ENCODE data around the gene HOXA4.

HOXA4 gene

DNA sequence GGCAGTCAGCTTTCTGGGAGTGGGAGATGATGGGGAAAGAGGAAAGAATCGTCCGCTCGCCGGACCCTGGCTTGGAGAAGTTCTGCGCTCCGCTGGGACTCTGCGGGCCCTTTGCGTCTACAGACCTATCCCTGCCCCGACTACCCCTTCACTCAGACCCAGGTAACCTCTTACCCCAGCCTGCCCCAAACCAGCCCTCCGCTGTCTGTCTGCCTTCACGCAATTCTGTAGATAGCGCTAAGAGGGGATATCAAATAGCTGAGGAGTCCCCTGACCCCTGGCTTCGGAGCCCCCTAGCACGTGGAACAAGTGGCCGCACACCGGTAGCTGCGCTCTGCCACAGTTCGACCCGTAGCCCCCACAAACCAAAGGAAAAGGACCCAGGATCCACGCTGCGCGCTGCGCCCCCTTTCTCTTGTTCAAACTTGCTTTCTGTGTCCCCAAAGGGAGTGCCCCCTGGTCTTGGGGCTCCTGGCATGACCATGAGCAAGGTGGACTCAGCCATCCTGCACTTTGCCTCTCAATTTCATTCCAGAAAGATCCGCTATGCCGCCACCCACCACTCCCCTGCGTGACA is 7.0 kb downstream of the HOXA4 start:
- H3K4me3 ChIP-seq (ENCODE audit: low read depth, low read length): no peak overlapping the region

DNA sequence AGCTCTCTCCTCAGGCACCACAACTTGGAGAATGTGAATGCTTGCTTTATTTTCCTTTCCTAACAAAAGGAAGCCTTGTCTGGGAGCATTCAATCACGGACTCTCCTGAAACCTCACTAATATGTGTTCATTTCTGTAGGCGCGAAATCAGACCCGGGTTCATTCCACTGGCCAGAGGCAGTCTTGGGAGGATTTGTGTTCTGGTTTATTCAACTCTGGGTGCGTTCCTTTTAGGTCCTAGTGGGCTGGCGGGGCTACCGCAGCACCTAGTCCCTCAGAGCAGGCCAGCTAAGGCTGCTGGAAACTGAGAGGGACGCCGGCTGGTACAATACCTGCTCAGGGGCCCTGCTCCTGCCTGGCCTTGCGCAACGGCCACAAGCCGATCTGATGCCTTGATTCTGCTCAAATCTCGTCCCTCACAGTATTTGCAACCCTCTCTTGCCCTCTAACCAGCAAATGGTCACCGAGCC is 7.5 kb downstream of the HOXA4 start:
- no peak for DNase-seq (ENCODE audit: low read depth)
- H3K4me3 ChIP-seq (ENCODE audit: low read depth, low read length): no peak overlapping the region

More for the DNA sequence above, 7.0 kb downstream of the HOXA4 start:
- DNase-seq (ENCODE audit: low read depth): no peak

DNA sequence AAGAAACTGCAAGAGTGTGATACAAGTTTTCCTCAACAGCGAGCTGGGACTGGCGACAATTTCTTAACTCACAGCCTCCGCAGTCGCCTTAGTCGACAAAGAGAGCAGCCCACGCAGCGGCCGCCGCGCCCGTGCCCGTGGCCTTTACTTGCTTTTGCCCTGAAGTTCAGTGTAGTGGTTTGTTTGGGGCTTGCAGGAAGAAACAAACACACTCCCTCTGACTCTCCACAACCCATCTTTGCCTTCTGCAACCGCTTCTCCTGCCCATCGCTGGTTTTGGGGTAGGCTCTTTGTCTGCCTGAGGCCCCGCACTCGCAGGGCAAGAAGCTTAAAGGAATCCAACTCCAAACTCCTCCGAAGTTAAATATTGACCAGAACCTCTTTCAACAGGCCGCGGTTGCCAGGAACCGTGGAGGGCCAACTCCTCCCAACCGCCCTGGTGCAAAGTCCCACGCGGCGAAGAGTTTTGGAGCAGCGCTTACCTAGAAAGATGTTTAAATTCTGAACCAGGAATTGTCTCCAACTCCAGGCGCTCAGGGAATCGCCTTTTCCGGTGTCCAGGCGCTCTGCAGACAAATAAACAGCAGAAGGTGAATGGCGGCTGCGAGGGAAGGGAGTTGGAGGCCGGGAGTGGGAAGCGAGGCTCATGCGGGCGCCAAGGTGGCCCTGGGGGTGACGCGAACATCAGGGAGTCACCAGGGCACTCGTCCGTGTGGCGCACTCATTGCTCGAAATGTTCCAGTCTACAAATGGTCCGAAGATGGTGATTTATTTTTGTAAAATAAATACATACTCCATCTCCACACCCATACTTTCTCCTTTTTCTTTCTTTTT is 8.3 kb downstream of the HOXA4 start:
- H3K4me3 ChIP-seq (ENCODE audit: low read depth, low read length): no peak overlapping the region
- no peak for DNase-seq (ENCODE audit: low read depth)

DNA sequence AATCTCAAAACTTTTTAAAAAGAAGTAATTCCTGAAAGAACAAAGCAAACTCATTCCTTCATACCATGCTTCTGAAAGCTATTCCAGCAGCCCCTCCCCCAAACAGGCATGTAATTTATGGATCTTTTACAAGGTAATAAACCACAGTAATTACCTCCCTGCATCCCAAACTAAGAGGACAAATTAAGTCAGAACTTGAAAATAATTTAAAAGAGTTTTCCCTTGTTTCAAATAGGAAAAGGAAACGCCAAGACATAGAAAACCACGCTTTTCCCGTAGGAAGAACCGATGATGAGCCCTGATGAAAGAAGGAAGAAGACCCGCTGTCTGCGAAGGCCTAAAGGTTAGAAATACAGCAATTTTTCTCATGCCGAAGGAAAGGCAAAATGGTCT is 8.9 kb downstream of the HOXA4 start:
- H3K4me3 ChIP-seq (ENCODE audit: low read depth, low read length): no peak overlapping the region
- no peak for DNase-seq (ENCODE audit: low read depth)

DNA sequence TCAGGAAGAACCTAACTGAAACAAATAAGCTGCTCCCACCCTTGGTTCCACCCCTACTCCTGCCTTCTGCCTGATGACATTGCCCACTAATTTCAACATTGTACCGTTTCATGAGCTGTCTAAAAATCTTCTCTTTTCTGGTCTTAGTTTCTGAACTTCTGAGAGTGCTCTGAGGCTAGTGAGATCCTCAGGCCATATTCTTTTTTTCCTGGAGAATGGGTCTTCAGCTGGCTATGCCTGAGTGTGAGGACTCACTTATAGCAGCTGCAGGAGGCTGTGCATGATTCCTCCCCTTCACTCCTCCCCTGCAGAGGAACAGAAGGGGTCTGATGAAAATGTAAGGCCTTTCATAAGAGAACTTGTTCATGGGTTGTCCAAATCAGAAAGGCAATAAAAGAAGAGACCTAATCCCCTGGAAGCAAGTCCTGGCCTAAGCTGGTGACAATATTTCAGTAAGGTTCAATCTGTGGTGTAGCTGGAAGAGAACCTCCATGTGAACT is 11.1 kb downstream of the HOXA4 start:
- no peak overlapping the region for H3K4me3 ChIP-seq (ENCODE audit: low read depth, low read length)
- DNase-seq (ENCODE audit: low read depth): no peak

DNA sequence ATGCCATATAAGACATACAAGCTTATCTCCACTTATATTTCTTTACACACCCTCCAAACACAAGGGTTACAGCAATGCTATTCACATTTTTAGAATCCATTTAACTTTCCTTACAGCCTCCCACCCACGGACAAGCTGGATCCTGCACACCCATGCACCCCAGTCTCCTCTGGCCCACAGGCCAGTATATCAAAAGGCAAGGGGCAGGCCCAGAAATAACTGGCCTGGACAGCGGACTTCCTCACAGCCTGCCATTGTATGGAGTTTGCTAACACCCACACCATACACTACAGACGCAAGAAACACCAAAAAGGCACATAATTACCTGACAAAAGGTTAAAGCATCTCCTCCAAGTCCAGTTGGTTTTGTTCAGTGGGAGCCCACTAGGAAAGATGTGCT is 12.0 kb downstream of the HOXA4 start:
- no peak overlapping the region for H3K4me3 ChIP-seq (ENCODE audit: low read depth, low read length)
- no peak for DNase-seq (ENCODE audit: low read depth)

DNA sequence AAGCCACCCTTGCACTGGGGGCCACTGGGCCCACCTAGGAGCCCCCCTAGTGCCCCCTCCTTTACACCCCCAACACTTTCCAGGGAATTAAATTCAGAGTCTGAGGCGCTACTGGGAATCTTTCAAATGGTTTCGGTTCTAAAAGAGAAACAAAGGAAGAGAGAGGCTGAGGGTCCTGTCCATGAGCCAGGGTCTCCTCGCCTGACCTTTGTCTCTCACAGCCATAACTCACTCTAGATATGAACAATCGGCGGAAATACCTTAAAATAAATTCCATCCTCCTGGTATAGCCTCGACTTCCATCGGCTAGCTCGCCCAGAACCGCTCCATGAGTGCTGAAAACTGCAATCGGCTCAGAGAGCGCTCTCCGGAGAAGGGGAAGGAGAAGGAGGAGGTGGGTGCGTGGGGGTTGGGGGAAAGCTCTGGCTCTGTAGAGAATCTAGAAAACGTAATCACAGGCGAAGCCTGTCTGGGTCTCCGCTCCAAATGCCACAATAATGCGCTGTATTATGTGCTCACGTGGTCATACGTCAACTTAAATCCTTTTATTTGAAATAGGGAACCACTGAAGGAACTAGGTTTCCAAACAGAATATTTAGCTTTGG is 12.6 kb downstream of the HOXA4 start:
- H3K4me3 ChIP-seq (ENCODE audit: low read depth, low read length): no peak overlapping the region
- no peak for DNase-seq (ENCODE audit: low read depth)

DNA sequence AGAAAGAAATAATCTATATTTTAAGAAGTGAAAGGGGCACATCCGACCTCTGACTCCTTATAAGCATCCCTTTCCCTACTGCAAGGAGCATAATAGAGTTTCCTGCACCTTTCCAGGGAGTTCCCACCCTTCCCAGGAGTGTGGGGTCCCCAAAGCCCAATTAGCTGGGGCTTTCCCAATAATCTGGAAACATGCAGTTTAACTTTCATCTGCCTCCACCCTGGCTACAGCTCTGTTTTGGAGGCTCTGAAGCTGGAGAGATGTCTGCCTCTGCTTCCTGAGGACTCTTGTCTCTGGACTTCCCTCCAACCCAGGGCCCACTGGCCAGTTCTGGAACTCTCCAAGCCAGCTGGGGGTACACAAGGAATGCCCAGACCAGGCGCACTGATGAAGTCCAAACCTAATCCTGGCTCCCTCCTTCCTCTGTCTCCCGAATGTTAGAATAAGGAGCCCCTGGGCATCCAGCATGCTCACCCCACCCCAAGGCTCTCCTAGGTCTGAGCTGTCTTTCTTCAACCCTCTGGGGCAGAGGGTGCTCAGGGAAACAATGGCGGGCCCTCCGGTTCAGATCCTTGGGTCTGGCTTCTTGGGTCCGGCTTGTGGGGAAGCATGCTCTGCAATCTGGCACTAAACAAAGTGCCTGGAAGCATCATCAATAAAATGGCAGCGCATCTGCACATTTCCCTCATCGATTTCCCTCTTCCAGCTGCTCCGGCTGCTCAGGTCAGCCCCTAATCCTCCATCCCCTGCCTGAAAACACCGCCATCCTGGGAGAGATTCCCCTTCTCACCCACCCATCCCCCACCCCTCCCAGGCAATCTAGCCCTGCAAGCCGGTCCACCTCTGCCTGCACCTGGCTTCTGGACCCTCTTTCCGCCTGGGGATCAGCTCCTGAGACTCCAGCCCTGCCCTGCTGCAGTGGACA is 13.3 kb downstream of the HOXA4 start:
- no peak for DNase-seq (ENCODE audit: low read depth)
- H3K4me3 ChIP-seq (ENCODE audit: low read depth, low read length): no peak overlapping the region

DNA sequence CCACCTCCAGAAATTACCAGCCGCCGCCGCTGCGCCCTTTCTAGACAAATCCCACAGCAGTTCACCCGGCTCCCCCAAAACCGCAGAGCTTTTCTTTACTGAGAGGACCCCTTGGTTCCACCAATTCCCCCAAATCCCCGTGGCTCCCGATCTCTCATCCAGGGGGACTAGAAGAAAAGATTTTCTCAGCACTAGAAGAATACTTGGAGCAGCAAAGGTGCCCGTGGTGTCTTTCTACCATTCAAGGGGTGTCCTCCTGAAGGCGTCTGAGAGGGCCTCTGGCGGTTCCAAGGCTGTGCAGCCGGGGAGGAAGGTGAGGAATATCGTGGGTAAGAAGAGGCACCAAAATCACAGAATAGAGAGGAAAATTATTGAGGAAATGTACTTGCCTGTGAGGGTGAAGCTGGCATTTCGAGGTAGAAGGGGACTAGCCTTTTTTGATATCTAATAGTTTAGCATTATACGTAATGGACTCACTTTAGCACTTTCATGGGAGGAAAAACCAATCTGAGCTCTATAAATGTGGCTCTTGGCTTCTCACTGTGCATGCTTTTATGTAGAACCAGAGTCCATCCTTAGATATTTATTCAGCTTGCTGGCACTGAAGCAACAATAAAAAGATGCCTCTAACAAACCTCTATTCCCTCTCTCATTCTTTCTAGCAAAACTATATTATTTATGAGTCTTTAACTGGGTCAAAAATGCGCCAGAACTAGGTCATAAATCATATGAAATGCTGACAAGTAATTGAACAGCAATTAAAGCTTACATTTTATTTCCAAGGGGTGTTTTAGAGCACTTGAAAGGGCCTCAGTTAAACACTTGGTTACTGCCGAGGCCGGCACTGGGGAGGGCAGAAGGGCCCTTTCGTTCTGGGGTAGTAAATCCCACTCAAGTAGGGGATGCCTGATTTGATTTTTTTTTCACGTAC is 14.3 kb downstream of the HOXA4 start:
- no peak for DNase-seq (ENCODE audit: low read depth)
- H3K4me3 ChIP-seq (ENCODE audit: low read depth, low read length): no peak overlapping the region

DNA sequence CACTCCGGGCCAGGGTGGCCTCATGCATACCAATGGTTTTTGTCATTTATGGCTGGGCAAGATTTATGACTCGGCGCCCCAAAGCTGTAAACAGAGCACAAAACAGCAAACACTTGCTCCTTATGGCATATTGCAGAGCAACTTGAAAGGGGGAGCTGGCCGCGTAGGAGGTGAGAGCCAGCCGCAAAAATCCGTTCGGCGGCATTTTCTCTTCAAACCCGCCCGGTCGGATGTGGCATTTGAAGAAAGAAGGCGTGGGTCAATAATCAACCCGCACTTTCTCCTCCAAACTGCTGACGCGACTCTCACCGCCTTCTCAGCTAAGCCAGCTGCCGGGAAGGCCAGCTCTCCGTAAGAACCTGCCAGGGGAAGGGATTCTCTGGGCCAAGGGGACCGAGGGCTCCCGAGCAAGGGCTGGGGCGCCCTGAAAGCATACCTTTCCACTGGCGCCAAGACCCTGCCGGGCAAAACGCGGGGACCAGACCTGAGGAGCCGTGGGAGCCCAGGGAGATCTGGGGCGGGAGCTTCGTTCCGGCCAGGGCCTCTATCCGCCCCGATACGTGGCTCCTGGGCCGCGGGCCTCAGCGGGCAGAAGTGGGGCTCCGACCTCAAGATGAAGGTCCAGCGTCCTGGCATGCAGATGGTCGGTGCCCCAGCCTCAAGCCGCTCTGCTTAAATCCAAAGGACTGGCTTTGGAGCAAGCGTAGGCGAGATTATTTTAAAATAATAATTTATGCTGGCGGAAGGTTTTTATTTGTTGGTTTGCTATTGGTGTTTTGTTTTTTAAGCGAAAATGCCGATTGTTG is 15.1 kb downstream of the HOXA4 start:
- no peak for DNase-seq (ENCODE audit: low read depth)
- H3K4me3 ChIP-seq (ENCODE audit: low read depth, low read length): no peak overlapping the region

DNA sequence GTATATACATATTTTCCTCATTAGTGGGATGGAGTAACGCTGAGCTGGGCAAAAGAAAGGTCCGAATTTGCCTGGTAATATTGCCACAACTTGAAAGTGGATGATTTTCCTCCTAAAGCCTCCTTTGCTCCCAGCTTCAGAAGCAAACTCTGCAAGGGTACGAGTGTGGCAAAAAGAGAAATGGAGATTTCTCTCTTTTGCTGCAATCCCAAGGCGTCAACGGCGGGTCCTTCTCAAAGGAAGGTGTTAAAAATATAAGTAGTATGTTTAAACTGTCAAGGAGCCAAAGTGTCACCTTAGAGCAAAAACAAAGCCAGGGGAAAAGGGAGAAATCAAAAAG is 15.7 kb downstream of the HOXA4 start:
- no peak for DNase-seq (ENCODE audit: low read depth)
- no peak overlapping the region for H3K4me3 ChIP-seq (ENCODE audit: low read depth, low read length)

DNA sequence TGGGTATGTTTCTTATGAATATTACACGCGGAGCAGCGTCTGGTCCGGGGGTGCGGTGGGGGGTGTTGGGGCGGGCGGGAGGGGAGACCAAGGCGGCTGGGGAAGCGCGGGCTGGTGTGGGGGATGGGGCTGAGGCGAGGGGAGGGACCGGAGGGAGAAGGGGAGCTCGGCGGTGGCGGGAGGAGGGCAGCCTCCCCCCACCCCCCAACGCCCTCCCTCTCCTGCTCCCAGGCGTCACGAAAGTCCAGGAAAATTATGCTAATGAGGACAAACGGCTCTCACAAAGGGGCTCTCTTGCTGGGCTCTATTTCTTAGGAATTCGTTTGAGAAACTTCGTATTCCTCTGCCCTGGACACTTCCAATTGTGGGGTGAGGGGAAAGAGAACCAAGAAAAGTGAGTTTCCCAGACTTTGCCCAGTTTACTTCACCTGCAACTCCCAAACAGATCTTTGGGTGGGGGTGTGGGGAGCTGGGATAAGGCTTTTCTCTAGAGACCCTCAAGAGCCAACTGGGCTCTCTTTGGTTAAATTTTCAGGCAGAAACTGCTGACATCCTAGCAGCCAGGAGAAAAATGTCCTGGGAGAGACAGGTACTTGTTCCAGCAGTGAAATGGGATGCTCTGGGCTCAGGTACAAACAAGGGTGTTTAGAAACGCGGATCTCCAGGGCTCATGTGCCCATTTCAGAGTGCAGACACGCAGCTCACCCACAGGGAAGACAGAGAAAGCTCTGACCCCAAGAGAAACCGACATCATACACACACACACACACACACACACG is 16.4 kb downstream of the HOXA4 start:
- peak overlapping the region; percentile 51 for H3K4me3 ChIP-seq (ENCODE audit: low read depth, low read length)
- no peak for DNase-seq (ENCODE audit: low read depth)

DNA sequence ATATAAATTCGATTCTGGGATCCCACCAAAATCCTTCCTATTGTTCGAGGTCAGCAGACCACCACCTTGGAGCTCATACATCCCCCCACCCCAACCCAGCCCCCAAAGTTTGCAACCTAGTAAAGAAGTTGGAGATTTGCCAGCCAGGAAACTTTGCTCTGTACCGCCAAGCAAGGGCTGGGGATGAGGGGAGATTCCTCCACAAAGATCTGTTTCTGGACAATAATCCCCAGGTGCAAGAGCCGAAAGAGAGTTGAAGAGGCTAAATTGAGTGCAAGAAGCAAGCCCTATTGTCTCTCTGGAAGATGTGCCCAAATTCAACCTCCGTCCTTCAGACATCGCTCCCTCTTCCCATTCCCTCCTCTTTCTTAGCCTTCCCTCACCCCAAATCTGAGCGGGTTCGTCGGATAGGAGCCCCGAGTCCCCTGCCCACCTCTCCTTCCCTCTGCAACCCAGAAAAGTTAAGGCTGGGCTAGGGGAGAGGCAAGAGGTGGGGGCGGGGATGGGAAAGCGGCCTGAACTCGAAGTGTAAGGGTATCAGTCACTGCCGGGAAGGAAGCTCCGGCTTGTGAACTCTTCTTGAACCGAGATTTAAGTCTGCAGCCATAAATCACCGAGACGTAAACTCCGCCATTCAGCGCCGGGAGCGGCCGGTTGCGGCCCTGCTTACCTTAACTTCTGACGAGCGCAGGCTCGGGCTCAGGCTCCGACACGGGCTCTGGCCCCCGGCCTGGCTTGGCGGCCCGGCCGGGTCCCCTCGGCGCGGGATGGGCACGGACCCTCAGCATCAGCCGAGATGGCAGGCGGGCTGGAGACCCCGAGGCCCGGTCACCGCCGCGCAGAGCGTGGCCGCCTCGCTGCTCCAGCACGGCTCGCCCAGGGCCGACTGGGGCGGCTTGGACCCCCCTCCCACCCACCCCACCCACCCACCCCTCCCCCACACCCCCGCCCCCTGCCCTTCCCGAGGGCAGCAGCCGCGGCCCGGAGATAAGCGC is 17.3 kb downstream of the HOXA4 start:
- H3K4me3 ChIP-seq (ENCODE audit: low read depth, low read length): peak overlapping the region; percentile 51
- no peak for DNase-seq (ENCODE audit: low read depth)

DNA sequence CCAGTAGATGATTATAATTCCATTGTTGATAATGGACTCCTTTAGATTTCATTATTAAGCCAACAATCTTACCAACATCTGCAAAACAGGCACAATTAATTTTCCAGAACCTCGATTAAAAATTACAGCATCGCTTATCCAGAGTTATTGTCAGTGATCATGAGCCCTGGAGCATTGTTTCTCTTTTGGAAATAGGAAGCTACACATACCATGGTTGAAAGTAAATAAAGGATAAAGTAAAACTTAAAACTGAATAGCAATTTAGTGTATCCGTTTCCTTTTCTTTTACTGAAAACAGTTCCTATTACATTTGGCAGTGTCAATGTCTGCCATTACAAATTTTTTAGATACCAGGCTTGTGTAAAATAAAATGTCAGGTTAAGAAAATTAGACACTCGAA is 18.2 kb downstream of the HOXA4 start:
- no peak for DNase-seq (ENCODE audit: low read depth)
- no peak overlapping the region for H3K4me3 ChIP-seq (ENCODE audit: low read depth, low read length)

DNA sequence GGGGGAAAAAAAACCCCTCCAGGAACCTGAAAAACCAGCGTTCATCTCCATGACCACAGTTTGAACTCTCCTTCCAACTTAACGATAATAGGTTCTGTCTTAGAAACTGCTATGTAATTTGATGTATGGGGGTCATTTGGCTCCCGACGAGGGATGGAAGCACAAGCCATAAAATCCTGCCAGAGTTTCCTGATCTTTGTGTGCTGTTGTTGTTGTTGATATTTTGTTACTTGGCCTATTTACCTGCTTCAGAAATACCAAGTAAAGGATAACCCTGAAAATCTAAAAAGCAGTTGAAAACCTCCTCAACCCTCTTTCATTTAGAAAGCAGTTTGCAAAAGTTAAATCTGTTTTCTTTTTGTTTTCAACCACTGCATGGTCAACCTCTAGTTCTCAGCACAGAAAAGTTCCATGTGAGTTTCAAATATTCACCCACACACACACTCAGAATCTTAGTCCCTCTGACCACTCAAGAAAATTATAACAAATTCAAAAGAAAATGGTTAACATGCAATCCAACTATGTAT is 18.7 kb downstream of the HOXA4 start:
- no peak for DNase-seq (ENCODE audit: low read depth)
- H3K4me3 ChIP-seq (ENCODE audit: low read depth, low read length): no peak overlapping the region
